NCI-H510A treated with DMSO at 0.1 percent for 48 hours (cell line): Measurements from ENCODE around the gene DNAI7.

ENCODE experiments used
- DNase-seq: peaks from one replicate; lab custom pipeline; 2025; lab: John Stamatoyannopoulos, UW

The DNAI7 gene, protein sequence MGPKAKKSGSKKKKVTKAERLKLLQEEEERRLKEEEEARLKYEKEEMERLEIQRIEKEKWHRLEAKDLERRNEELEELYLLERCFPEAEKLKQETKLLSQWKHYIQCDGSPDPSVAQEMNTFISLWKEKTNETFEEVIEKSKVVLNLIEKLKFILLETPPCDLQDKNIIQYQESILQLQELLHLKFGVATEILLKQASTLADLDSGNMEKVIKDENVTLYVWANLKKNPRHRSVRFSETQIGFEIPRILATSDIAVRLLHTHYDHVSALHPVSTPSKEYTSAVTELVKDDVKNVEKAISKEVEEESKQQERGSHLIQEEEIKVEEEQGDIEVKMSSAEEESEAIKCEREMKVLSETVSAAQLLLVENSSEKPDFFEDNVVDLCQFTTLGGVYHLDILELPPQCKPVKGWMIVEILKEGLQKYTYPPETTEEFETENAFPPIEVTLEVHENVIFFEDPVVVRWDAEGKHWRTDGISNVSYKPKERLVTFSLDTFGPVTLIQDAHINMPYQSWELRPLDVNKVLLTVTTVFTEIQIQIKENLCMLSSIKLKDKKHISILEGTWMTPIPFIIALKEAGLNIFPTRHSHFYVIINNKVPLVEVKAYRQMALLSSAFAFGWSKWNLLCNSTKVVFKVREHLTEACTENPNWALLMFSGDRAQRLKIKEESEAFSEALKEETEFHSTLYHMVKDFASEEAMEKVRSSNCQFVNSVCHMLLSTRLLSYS

DNA sequence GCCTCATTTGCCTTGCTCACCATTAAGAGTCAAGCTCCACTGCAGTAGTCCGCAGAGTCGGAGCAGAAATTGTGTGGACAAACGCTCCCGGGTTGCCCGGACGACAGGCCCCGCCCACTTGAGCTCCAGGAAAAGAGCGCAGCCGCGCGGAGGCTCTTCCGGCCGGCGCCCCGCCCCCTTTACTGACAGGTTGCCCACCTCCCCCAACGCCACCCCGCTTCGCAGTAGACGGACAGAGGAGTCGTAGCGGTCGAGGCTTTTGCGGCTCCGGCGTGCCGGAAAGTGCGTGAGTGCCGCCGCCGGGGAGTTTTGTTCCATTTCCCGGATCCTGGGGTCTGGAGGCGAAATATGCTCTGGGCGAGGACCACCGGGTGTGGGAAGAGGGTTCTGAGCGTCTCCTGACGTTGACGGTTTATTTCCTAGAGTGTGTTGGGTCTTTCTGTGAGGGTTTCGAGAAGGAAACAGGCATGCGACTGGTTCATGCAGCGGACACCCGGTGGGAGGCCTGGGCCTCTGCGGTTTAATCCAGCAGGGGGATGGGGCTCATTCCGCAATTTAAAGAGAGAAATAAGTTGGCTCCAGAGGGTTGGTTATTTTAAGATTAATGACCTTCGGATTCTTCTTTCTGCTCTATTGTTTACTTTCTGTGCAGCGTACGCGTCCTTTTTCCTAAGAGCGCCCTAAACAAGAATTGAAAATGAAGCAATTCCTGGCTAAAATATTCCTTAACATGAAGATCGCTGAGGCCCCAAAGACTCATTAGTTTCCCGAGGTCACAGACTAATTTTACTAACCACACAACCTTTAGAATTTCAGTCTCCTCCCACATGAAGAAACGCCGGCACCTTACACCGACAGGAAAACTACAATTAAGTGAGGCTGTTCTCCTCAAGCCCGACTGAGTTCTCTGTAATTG lies at the start of gene DNAI7, which contains the start of gene ETFRF1:
Gene DNAI7, minus strand, starts transcription at position 105 of the 916 bp plus-strand sequence. Its CDS starts 82 bp downstream, at position 23.
Gene ETFRF1, plus strand, starts transcription at position 182 of the 916 bp plus-strand sequence. CDS start 8,720 bp downstream, outside the sequence.
- peak; percentile 93 for DNase-seq

DNA sequence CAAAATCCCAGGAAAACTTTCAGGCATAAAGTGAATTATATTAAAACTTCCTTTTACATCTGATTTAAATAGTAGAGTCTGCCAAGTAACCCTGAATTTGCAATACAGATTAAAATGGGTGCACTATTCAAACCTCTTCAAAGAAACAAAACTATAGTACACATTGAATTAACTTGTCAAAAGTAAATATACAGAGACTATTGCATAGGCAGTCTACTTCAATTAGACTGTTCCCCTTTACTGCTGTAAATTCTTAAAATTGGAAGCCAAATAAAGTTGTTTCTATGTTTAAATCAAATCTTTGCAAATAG lies 48.7 kb upstream of the DNAI7 start:
- no peak for DNase-seq

- no peak for DNase-seq
These were observed 48.2 kb upstream of the DNAI7 start for GRCh38 chr12:25242981-25243679.

DNA sequence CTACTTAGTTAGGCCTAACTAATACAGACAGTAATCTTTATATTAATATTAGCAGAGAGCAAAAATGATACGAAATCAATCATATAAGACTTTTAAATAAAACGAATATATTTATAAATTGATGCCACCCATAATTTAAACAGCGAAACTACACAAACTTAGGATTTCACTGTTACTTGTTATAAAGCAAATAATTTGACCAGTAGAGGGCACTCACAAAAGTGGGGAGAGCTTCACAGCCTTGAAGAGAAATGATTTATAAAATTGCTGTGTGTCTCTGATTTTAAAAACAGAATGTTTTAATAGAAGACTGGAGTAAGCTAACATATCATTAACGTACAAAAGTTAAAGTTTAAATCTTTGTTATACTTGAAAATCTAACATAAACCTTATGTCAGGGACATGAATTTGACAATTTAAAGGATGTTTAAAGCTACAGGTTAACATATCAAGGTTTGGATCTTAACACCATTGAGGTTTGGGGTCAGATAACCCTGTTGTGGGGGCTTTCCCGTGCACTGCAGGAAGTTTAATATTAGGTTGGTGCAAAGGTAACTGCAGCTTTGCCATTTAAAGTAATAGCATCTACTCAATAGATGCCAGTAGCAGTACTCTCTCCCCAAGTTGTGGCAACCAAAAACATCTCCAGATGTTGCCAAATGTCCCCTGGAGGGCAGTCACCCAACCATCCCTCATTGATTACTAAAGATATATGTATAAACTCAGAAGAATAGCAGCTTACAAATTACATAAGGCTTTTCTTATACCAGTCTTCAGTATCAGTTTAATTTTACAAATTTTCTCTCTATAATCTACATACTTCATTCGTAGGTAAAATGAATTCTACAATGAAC lies 46.4 kb upstream of the DNAI7 start:
- DNase-seq, result peak; percentile 36

GRCh38 chr12:25236626-25237025 lies 41.7 kb upstream of the DNAI7 start:
- DNase-seq, result no peak

DNA sequence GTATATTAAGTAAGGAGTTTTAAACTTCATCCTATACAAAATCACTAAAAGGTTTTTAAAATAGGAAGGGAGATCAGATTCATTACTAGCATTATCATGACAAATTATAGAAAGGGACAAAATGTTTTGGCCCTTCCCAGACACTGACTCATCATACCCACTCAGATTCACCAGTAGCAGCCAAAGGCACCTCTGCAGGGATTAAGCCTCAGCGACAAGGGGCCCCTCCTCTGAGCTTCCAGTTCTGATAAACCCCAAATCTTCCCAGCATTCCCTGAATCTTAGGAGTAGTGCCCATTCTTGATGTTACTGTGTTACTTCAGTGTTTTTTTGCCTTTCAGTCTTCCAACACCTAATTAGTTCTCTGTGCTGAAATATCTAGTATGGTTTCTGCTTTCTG lies 41.2 kb upstream of the DNAI7 start:
- DNase-seq, result no peak

GRCh38 chr12:25213338-25213737 lies 18.4 kb upstream of the DNAI7 start:
- no peak for DNase-seq

- no peak for DNase-seq
These were observed 13.6 kb upstream of the DNAI7 start for GRCh38 chr12:25208554-25208953.

DNA sequence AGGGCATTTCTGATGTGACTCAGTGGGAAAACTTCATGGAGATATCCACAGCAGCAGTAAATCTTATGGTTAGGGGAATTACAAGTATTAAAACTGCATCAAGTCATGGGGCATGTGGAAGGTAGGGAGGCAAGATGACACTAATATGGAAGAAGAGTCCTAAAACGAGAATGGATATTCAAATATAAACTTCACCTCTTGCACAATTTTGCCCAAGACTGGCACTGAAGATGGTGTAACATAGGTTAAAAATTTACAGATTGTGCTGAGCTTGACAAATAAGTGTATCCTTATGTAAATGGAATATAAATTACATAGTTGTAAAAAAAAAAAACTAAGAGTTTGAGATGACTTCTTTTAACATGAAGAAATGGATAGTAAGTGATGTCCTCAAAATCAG lies 12.9 kb upstream of the DNAI7 start:
- DNase-seq, result no peak

DNA sequence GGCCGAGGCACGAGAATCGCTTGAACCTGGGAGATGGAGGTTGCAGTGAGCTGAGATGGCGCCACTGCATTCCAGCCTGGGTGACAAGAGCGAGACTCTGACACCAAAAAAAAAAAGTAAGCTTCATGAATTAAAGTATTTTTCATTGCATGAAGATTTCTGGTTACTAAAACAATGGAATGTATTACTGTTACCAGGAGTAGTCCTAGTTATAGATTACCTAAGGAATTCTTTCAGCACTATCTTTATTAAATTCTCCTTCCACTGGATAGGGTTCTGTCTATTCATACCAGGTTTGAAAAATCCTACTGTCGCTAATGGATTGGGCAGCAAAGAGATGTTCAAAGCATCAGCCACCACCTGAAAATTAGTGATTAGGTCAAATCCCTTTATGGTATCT lies 12.5 kb upstream of the DNAI7 start:
- no peak for DNase-seq

DNA sequence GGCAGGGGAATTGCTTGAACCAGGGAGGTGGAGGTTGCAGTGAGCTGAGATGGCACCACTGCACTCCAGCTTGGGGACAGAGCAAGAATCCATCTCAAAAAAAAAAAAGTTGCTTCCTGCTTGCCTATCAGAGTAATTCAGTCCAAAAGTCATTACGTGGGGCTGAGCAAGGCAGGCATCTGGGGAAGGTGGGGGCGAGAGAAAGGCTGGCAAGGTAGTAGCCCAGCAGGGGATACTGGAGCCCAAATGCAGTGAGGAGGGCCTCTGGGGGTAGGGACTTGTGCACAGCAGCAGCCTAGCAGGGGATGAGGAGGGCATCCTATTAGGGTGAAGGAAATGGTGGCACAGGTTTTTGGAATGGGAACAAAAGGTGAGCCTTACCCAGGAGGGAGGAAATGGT lies 7.2 kb upstream of the DNAI7 start:
- no peak for DNase-seq

DNA sequence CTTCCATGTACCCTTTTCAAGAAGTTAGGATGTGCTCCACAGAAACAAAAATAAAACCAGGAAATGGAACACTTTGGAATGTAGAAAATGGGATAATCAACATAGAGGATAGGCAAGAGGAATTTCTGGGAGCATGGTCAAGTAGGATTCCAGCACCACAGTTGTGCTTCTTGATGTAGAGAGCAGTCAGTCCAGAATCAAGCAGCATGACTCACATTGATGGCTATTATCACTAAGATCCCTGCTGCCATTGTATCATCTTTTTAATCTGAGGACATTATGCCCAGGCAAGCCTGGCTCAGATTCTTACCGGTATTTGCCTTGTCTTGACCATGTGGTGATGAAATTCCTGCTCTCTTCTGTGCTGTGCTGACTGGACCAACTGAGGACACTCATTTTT lies 5.7 kb upstream of the DNAI7 start:
- no peak for DNase-seq

- DNase-seq, result no peak
These were observed 2.6 kb upstream of the DNAI7 start for GRCh38 chr12:25197608-25198007.

DNA sequence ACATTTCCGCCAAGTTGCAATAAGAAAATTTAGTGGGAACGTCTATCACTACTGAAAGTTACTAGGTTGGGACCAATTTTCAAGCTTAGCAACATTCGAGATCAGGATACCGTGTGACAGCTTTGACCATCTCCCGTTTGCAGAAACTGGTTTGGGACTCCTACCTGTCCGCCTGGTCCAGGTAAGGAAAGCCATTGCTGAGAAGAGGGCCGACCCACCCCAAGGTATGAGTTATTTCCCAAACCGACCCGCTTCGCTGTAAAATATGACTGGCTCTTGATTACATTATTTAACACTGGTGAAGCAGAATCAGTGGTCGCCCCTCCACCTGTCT lies 271 bp downstream of the DNAI7 start:
- DNase-seq, result no peak

GRCh38 chr12:25194214-25194613 lies 746 bp downstream of the DNAI7 start:
- no peak for DNase-seq

GRCh38 chr12:25190793-25191192 lies 4.2 kb downstream of the DNAI7 start:
- DNase-seq, result no peak

DNA sequence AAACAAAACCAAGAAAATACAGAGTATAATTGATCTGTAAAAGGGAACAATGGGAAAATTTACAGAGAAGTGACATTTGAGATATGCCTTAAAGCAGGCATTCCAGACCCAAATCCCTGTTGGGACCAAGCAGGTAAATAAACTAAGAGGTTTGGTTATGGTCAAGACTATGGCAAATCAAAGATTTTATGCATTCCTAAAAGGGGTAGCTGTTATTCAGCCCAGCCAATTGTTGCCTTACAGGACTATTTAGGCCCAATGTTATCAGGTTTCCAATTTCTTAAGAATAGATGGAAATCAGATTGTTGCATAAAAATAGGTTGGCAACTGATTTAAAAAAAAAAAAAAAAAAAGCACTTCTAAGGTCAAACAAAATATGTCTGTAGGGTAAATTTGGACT lies 5.3 kb downstream of the DNAI7 start:
- DNase-seq, result no peak

DNA sequence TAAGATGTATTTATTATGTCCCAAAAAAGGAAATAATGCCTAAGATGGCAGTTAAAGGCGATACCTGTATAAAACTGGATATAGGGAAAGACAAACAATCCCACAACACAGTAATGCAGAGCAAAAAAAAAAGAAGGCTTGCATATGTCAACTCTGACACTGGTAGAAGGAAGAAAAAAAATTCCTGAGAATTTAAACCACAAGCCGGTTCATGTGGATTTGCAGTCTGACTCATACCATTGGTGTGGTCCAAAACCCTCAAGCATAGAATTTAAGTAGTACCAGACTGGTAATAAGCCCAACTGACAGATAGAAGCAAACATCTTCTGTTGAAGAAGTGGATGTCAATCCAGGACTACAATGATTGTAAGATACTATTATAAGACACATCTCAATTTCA lies 7.2 kb downstream of the DNAI7 start:
- DNase-seq, result no peak

GRCh38 chr12:25186788-25187402 lies 8.1 kb downstream of the DNAI7 start:
- no peak for DNase-seq

- DNase-seq, result no peak
These were observed 8.7 kb downstream of the DNAI7 start for GRCh38 chr12:25186038-25186787.
